Lower leg skin (tissue), 4 donors: Measurements from ENCODE around the gene BAG2. TPM values are rescaled to one million over a fixed set of nuclear protein-coding genes. Genes with fewer than 3 reads are reported as not detected.

ENCODE experiments used
- DNase-seq, 2 donors: peaks; one replicate each; pipeline ENCODE4 v3.0.0-alpha.2; 2019; ENCODE audit warnings: low spot score in 2 of 2
- H3K4me3 ChIP-seq: fragments of 200-600 bp; sonication (generic); 2 replicates; pipeline ENCODE4 v1.5.1; 2017; ENCODE audit warnings: mild to moderate bottlenecking, low read depth; ENCODE audit not compliant: poor library complexity, severe bottlenecking
- POLR2A ChIP-seq, 2 donors: fragments of 450-650 bp; IDR thresholded peaks; one replicate each; pipeline ENCODE4 v1.6.1; 2016 to 2017; ENCODE audit warnings: antibody characterized with exemption in 2 of 2, mild to moderate bottlenecking in 1 of 2, moderate library complexity in 1 of 2
- WGBS, 2 donors: methylation state at CpG; one replicate each; pipeline ENCODE4 v1.1.5; 2018; 5-methylcytosine and 5-hydroxymethylcytosine counted together
- intact Hi-C: fragments of 100-400 bp; cut with DNase I; formaldehyde crosslinking; loops from one replicate; pipeline ENCODE4 v1.15.0; 2023; ENCODE audit warnings: low total_unique reads
- total RNA-seq, 4 donors: library from RNA; depleted of rRNA; stranded (reverse); fragments of >200 nt; gene quantifications; one replicate each; pipeline ENCODE4 v1.1.0, GENCODE V29; 2016
- TF ChIP-seq, protein P1 (sequence below), 3 donors: fragments of 450-650 bp; IDR thresholded peaks; one replicate each; pipeline ENCODE4 v1.5.1; 2016; ENCODE audit warnings: antibody characterized with exemption in 3 of 3, mild to moderate bottlenecking in 3 of 3, moderate library complexity in 2 of 3

Gene BAG2
- total RNA-seq, 4 donors from 2014 or later: 0.49 to 1.2 (median 1.0) TPM

DNA sequence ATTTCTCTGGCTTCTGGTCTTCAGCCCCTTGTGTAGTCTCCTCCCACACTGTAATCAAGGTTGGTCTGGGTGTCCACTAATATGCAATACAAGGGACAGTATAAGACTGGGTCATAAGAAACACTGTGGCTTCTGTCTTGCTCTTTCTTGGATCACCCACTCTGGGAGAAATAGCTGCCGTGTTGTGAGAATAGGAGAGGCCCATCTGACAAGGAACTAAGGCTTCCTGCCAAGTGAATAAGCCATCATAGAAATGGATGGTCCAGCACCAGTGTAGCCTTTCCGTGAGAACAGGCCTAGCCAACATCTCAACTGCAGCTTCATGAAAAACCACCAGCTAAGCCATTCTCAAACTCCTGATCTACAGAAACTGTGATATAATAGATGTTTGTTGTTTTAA lies 23.3 kb downstream of the BAG2 start:
- no peak for DNase-seq
- no peak for TF ChIP-seq POLR2A (IDR thresholded peaks at IDR 0.05)
- TF ChIP-seq, protein P1, sequence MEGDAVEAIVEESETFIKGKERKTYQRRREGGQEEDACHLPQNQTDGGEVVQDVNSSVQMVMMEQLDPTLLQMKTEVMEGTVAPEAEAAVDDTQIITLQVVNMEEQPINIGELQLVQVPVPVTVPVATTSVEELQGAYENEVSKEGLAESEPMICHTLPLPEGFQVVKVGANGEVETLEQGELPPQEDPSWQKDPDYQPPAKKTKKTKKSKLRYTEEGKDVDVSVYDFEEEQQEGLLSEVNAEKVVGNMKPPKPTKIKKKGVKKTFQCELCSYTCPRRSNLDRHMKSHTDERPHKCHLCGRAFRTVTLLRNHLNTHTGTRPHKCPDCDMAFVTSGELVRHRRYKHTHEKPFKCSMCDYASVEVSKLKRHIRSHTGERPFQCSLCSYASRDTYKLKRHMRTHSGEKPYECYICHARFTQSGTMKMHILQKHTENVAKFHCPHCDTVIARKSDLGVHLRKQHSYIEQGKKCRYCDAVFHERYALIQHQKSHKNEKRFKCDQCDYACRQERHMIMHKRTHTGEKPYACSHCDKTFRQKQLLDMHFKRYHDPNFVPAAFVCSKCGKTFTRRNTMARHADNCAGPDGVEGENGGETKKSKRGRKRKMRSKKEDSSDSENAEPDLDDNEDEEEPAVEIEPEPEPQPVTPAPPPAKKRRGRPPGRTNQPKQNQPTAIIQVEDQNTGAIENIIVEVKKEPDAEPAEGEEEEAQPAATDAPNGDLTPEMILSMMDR (IDR thresholded peaks at IDR 0.05): no peak
- intact Hi-C loops: loop anchor here (10.0 kb wide), 1 partner anchor 119 kb away; the partner anchor contains the start of gene PRIM2
- H3K4me3 ChIP-seq: no peak overlapping the region
- 83 to 88% methylated on average over 2 of the region's 2 CpGs for WGBS, 2 donors

DNA sequence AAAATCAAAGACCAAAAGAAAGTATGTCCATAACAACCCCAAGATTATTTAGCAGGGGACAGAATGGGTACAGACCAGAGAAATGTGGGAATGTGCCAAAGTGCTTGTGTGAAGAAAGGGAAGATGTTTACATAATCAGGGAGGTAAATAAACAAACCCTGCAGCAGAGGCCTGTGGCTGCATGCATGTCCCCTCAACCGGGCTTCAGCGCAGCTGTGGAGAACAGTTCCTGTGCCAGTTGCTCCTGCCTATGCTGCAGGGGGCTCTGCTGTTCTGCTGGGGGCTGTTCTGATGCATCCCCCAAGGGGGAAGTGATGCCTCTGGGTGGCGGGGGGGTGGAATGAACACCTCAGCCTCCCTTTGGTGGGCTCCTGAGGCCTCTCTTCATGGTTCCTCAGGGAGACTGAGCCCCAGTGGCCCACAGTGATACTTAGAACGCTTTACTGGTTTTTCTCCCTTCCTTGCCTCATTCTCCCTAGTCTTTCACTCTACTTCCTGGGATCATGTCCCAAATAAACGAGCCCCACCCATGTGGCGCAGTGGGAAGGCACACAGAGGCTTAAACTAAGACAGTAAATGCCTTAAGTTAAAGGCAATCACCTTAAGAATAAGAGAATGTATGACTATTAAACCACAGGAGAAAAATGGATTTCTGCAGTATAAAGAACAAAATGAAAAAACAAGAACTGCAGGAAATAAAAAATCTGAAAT lies 27.0 kb downstream of the BAG2 start:
- DNase-seq: no peak
- TF ChIP-seq, protein P1 (IDR thresholded peaks at IDR 0.05): no peak
- no peak for TF ChIP-seq POLR2A (IDR thresholded peaks at IDR 0.05)
- WGBS, 2 donors: 73% methylated on average over 6 of the region's 6 CpGs
- H3K4me3 ChIP-seq: no peak overlapping the region
- intact Hi-C loops: loop anchor here (10.0 kb wide), 1 partner anchor 116 kb away; the partner anchor contains the start of gene PRIM2

GRCh38 chr6:57201718-57202117 lies 29.6 kb downstream of the BAG2 start:
- 83 to 84% methylated on average over 1 of the region's 1 CpG for WGBS, 2 donors
- intact Hi-C loops: no loop called here

DNA sequence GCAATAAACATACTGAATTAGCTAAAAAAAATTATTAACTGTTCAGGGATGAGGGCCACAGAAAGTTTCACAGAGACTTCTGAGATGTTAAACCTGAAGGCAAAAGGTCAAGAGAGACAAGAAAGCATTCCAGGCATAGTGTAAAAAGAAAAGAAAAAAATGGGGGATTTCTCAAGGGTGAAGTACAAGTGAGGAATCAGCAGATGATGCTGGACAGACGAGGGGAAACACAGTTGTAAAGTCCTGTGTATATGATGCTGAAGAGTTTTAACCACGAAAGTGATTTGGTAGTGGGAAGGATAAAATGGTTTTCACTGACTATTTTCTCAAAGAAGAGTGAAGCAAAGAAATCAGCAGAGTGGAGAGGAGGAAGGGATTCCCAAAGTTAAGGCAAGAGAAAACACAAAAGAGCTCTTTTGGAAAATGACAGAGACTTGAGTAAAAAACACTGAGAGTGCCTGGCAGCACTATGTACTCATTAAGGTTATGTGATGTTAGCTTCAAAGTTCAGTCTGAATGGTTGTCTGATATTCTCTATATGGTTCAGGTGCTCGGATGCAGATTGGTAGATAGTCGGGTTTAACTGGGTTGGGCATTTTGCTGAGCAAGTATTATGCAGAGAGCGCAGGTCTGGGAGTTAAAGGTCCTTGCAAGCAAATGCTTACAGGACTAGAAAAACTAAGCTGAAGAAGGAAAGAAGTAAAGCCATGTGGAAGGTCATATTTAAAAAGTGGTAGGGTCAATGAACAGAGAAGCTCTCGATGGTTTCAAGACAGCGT lies 33.6 kb downstream of the BAG2 start:
- TF ChIP-seq, protein P1 (IDR thresholded peaks at IDR 0.05): no peak
- TF ChIP-seq POLR2A (IDR thresholded peaks at IDR 0.05): no peak
- no peak for DNase-seq
- WGBS, 2 donors: 87 to 88% methylated on average over 7 of the region's 7 CpGs

More at GRCh38 chr6:57201718-57202117, 29.6 kb downstream of the BAG2 start:
- TF ChIP-seq, protein P1 (IDR thresholded peaks at IDR 0.05): no peak
- TF ChIP-seq POLR2A (IDR thresholded peaks at IDR 0.05): no peak
- no peak for DNase-seq
- no peak overlapping the region for H3K4me3 ChIP-seq

GRCh38 chr6:57207141-57207540 lies 35.0 kb downstream of the BAG2 start:
- WGBS, 2 donors: 86 to 92% methylated on average over 2 of the region's 2 CpGs
- DNase-seq: no peak
- intact Hi-C loops: no loop called here

More for the DNA sequence above, 33.6 kb downstream of the BAG2 start:
- H3K4me3 ChIP-seq: no peak overlapping the region
- intact Hi-C loops: no loop called here

More at GRCh38 chr6:57207141-57207540, 35.0 kb downstream of the BAG2 start:
- TF ChIP-seq POLR2A (IDR thresholded peaks at IDR 0.05): no peak
- TF ChIP-seq, protein P1 (IDR thresholded peaks at IDR 0.05): no peak
- H3K4me3 ChIP-seq: no peak overlapping the region
